ENCODE results near the gene SLC26A6.

DNA sequence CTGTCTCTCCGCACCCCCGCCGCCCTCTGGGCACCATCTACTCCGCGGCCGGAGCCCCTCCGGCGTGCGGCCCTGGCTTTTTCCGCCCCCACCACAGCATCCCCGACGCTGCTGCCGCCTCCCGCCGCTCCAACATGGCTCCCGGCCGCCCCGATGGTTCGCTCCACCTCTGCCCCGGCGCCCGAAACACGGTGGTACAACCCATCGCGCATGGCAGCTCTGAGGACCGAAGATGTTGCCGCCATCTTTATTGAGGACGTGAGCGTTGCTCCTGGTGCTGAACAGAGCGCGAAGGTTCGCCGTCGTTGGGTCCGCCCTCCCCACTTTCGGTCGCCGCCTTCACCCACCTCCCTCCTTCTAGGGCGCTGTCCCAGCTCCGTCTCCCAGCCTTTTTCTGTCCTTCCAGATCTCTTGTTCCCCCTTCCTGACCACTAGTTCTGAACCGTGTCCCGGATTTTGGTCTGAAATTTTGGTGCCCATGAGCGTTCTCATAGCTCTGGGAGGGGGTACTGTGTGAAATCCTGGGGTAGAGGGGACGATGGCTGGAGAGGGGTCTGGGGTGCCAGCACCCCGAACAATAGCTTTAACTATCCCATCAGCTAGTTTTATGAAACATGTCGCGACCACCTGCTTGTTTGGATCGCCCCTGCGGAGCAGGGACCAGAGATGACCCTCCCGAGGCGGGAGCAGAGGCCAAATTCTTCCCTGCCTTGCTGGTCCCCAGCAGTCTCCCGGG lies 27.7 kb upstream of the SLC26A6 start, which contains the start of gene CELSR3:
- TF ChIP-seq POLR2A (IDR thresholded peaks at IDR 0.05): no peak
- TF ChIP-seq, protein P1, sequence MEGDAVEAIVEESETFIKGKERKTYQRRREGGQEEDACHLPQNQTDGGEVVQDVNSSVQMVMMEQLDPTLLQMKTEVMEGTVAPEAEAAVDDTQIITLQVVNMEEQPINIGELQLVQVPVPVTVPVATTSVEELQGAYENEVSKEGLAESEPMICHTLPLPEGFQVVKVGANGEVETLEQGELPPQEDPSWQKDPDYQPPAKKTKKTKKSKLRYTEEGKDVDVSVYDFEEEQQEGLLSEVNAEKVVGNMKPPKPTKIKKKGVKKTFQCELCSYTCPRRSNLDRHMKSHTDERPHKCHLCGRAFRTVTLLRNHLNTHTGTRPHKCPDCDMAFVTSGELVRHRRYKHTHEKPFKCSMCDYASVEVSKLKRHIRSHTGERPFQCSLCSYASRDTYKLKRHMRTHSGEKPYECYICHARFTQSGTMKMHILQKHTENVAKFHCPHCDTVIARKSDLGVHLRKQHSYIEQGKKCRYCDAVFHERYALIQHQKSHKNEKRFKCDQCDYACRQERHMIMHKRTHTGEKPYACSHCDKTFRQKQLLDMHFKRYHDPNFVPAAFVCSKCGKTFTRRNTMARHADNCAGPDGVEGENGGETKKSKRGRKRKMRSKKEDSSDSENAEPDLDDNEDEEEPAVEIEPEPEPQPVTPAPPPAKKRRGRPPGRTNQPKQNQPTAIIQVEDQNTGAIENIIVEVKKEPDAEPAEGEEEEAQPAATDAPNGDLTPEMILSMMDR (IDR thresholded peaks at IDR 0.05): no peak
